ENCODE results near the gene HOXA9.

The HOXA9 gene

GRCh38 chr7:27129729-27130539 lies 35.4 kb downstream of the HOXA9 start:
- FAIRE-seq (no peak), DNase-seq (ENCODE audit: insufficient read length, low spot score) (peak; percentile 63)
- peak; percentile 37 for TF ChIP-seq POLR2A (IDR thresholded peaks at IDR 0.05; ENCODE audit: low read depth, low read length)

- TF ChIP-seq POLR2A (IDR thresholded peaks at IDR 0.05; ENCODE audit: low read depth, low read length), result no peak
- FAIRE-seq (no peak), DNase-seq (ENCODE audit: insufficient read length, low spot score) (no peak)
Observed at GRCh38 chr7:27128776-27129728, 36.3 kb downstream of the HOXA9 start.

GRCh38 chr7:27128034-27128433 lies 37.3 kb downstream of the HOXA9 start:
- no peak for TF ChIP-seq POLR2A (IDR thresholded peaks at IDR 0.05; ENCODE audit: low read depth, low read length)
- DNase-seq (ENCODE audit: insufficient read length, low spot score) (no peak), FAIRE-seq (no peak)

- DNase-seq (ENCODE audit: insufficient read length, low spot score), result no peak
- no peak for TF ChIP-seq POLR2A (IDR thresholded peaks at IDR 0.05; ENCODE audit: low read depth, low read length)
- FAIRE-seq, result no peak
Observed at GRCh38 chr7:27126596-27127327, 38.6 kb downstream of the HOXA9 start.

- FAIRE-seq, result no peak
- DNase-seq (ENCODE audit: insufficient read length, low spot score), result no peak
- no peak for TF ChIP-seq POLR2A (IDR thresholded peaks at IDR 0.05; ENCODE audit: low read depth, low read length)
Observed at GRCh38 chr7:27125986-27126394, 39.3 kb downstream of the HOXA9 start.

- DNase-seq (ENCODE audit: insufficient read length, low spot score) (no peak), FAIRE-seq (no peak)
- TF ChIP-seq POLR2A (IDR thresholded peaks at IDR 0.05; ENCODE audit: low read depth, low read length), result no peak
Observed at GRCh38 chr7:27124902-27125689, 40.2 kb downstream of the HOXA9 start.

GRCh38 chr7:27124096-27124901 lies 41.0 kb downstream of the HOXA9 start:
- TF ChIP-seq POLR2A (IDR thresholded peaks at IDR 0.05; ENCODE audit: low read depth, low read length), result no peak
- DNase-seq (ENCODE audit: insufficient read length, low spot score) (peak; percentile 98), FAIRE-seq (peak; percentile 23)

GRCh38 chr7:27123477-27124053 lies 41.8 kb downstream of the HOXA9 start:
- TF ChIP-seq POLR2A (IDR thresholded peaks at IDR 0.05; ENCODE audit: low read depth, low read length), result no peak
- DNase-seq (ENCODE audit: insufficient read length, low spot score) (no peak), FAIRE-seq (no peak)

- FAIRE-seq (no peak), DNase-seq (ENCODE audit: insufficient read length, low spot score) (no peak)
- TF ChIP-seq POLR2A (IDR thresholded peaks at IDR 0.05; ENCODE audit: low read depth, low read length), result no peak
Observed at GRCh38 chr7:27123007-27123476, 42.3 kb downstream of the HOXA9 start.

GRCh38 chr7:27122077-27122910 lies 43.0 kb downstream of the HOXA9 start:
- FAIRE-seq, result no peak
- TF ChIP-seq POLR2A (IDR thresholded peaks at IDR 0.05; ENCODE audit: low read depth, low read length), result no peak
- DNase-seq (ENCODE audit: insufficient read length, low spot score), result no peak

- FAIRE-seq, result no peak
- no peak for DNase-seq (ENCODE audit: insufficient read length, low spot score)
- no peak for TF ChIP-seq POLR2A (IDR thresholded peaks at IDR 0.05; ENCODE audit: low read depth, low read length)
Observed at GRCh38 chr7:27121684-27122076, 43.7 kb downstream of the HOXA9 start.
